ENCODE data around the gene GPHN. TPM values are rescaled to one million over a fixed set of nuclear protein-coding genes. Genes with fewer than 3 reads are reported as not detected.

The GPHN gene
- polyA plus RNA-seq, 1 of the 3 experiments (the other 2 are of a cell fraction) = 6.9 TPM

DNA sequence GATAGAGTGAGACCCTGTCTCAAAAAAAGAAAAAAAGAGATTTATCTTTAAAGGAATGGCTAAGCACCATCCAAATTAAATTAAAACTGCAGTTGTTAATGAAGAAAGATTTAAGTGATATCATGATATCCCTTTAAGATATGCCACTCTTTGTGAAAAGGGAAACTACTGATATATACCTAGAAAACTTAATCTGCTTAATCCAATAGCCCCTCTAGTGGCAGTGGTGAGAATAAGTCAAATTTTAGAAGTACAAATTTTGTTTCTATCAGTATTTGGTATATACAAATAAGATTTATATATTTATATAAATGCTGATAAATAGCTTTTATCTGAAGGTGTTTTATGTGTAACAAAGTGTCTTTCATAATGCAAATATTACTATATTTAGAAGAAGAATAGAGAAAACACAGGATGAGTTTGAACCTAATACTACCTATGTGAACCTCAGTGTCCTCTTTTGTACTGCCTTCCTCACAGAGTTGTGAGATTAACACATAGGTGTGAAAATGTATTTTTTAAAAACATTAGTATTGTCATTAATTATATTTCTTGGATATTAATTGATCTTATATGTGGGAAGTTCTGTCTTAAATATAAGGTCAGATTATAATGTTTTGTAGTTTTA, 629.9 kb downstream of the GPHN start (continued):
- TF ChIP-seq, protein P1, sequence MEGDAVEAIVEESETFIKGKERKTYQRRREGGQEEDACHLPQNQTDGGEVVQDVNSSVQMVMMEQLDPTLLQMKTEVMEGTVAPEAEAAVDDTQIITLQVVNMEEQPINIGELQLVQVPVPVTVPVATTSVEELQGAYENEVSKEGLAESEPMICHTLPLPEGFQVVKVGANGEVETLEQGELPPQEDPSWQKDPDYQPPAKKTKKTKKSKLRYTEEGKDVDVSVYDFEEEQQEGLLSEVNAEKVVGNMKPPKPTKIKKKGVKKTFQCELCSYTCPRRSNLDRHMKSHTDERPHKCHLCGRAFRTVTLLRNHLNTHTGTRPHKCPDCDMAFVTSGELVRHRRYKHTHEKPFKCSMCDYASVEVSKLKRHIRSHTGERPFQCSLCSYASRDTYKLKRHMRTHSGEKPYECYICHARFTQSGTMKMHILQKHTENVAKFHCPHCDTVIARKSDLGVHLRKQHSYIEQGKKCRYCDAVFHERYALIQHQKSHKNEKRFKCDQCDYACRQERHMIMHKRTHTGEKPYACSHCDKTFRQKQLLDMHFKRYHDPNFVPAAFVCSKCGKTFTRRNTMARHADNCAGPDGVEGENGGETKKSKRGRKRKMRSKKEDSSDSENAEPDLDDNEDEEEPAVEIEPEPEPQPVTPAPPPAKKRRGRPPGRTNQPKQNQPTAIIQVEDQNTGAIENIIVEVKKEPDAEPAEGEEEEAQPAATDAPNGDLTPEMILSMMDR (IDR thresholded peaks at IDR 0.05) = peak; percentile 61
- TF ChIP-seq TAF1 (IDR thresholded peaks at IDR 0.05; ENCODE audit: borderline replicate concordance, low read depth, low read length) = no peak

DNA sequence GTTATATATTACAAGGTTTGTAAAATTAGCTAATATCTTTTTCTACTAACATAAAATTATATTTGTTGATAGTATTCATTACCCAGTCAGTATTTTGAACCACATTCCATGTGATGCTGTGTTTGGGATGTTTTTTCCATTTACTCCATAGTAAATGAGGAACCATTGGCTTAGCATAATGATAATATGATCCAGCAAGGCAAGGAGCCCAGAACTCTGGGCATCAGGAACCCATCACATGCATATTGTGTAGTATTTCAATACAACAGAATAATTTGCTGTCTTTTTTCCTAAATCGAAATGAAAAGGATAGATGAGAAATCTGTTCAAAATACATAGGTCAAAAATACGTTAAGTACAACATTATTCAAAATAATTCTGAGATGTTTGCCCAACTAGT, 632.6 kb downstream of the GPHN start:
- ChIA-PET CTCF (no interaction called here), POLR2A (no interaction called here)

More for the DNA sequence above, 632.6 kb downstream of the GPHN start:
- Histone ChIP-seq H3K4me1 (ENCODE audit: control insufficient read depth in 1 of 2, insufficient read depth in 2 of 2, low read depth in 1 of 2, low read length in 1 of 2) (no peaks in the 10 kb centered on the region), H3K9me3 (no peaks in the 10 kb centered on the region), H3K4me2 (no peak overlapping the region), H3K27ac (ENCODE audit: low read depth in 2 of 2, low read length in 1 of 2) (no peak overlapping the region), H3K9ac (no peak overlapping the region), H3K9me2 (no peaks in the 10 kb centered on the region), H3K79me2 (ENCODE audit: insufficient read depth) (no peaks in the 10 kb centered on the region), H3F3A (replicated peaks; ENCODE audit: insufficient read depth) (no peaks in the 10 kb centered on the region), H4K20me1 (ENCODE audit: insufficient read depth) (no peaks in the 10 kb centered on the region), H3K27me3 (ENCODE audit: insufficient read depth) (no peaks in the 10 kb centered on the region), H3K36me3 (replicated peaks in 1 of 2; ENCODE audit: control insufficient read depth in 1 of 2, insufficient read depth in 2 of 2, low read length in 1 of 2) (no peaks in the 10 kb centered on the region), H2AFZ (ENCODE audit: low read depth) (no peak overlapping the region), H3K4me3 (ENCODE audit: low read depth in 2 of 2, low read length in 1 of 2) (no peak overlapping the region)
- TF ChIP-seq JUND (IDR thresholded peaks at IDR 0.05) (no peak), FOSL2 (IDR thresholded peaks at IDR 0.05; ENCODE audit: borderline replicate concordance, low read depth) (no peak), SIN3A (IDR thresholded peaks at IDR 0.05; ENCODE audit: borderline replicate concordance, low read depth, low read length) (no peak), CHD2 (IDR thresholded peaks at IDR 0.05; ENCODE audit: low read length, partially characterized antibody) (no peak), RCOR1 (IDR thresholded peaks at IDR 0.05; ENCODE audit: low read length) (no peak), GATA2 (CRISPR knock-in tag; IDR thresholded peaks at IDR 0.05) (no peak), NFIC (IDR thresholded peaks at IDR 0.05; ENCODE audit: borderline replicate concordance) (no peak), EZH2phosphoT487 (IDR thresholded peaks at IDR 0.05; ENCODE audit: borderline replicate concordance, low read depth) (no peak), GABPA (IDR thresholded peaks at IDR 0.05; ENCODE audit: low read depth) (no peak), POLR2AphosphoS5 (IDR thresholded peaks at IDR 0.05; ENCODE audit: low read depth, low read length) (no peak), MEF2A (IDR thresholded peaks at IDR 0.05; ENCODE audit: borderline replicate concordance, low read depth) (no peak), RXRA (IDR thresholded peaks at IDR 0.05; ENCODE audit: borderline replicate concordance, low read depth) (no peak)
- TF ChIP-seq, protein P2, sequence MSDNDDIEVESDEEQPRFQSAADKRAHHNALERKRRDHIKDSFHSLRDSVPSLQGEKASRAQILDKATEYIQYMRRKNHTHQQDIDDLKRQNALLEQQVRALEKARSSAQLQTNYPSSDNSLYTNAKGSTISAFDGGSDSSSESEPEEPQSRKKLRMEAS (IDR thresholded peaks at IDR 0.05; ENCODE audit: low read depth) = no peak
- TF ChIP-seq, protein P3, sequence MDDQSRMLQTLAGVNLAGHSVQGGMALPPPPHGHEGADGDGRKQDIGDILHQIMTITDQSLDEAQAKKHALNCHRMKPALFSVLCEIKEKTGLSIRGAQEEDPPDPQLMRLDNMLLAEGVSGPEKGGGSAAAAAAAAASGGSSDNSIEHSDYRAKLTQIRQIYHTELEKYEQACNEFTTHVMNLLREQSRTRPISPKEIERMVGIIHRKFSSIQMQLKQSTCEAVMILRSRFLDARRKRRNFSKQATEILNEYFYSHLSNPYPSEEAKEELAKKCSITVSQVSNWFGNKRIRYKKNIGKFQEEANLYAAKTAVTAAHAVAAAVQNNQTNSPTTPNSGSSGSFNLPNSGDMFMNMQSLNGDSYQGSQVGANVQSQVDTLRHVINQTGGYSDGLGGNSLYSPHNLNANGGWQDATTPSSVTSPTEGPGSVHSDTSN (IDR thresholded peaks at IDR 0.05) = no peak
- TF ChIP-seq, protein P4, sequence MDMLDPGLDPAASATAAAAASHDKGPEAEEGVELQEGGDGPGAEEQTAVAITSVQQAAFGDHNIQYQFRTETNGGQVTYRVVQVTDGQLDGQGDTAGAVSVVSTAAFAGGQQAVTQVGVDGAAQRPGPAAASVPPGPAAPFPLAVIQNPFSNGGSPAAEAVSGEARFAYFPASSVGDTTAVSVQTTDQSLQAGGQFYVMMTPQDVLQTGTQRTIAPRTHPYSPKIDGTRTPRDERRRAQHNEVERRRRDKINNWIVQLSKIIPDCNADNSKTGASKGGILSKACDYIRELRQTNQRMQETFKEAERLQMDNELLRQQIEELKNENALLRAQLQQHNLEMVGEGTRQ (IDR thresholded peaks at IDR 0.05; ENCODE audit: borderline replicate concordance, low read depth, low read length) = no peak
- WGBS (ENCODE audit: low lambda C conversion rate) = 85% methylated on average over 2 of the region's 2 CpGs
- DNase-seq = no peak

Measured in SK-N-SH (cell line).